Stimulated activated CD4-positive, alpha-beta T cell treated with anti-CD3 and anti-CD28 coated beads, Interleukin-12 subunit alpha, Interleukin-12 subunit beta, amount 100 ng/mL, for 4 hours (primary cell): ENCODE results near the gene CNTNAP5.

ENCODE experiments used
- DNase-seq: peaks from one replicate; pipeline ENCODE4 v3.0.0-alpha.2; 2020

CNTNAP5 gene

DNA sequence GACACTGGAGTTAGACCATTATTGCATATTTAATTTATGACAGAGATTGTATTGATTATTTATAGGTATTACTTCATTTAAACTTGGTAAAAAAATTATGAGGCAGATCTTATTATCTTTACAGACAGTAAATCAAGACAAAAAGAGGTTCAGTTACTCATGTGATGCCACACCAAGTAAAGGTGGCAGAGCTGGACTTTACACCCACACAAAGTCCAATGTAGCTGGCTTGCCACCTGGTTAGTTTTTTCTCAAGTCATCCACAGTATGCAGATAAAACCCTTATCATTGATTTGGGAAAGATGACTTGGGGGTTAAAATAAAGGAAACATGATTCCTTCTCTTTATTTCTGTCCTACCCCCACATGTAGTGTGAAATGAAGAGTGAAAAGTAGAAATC, 137.2 kb downstream of the CNTNAP5 start:
- no peak for DNase-seq

DNA sequence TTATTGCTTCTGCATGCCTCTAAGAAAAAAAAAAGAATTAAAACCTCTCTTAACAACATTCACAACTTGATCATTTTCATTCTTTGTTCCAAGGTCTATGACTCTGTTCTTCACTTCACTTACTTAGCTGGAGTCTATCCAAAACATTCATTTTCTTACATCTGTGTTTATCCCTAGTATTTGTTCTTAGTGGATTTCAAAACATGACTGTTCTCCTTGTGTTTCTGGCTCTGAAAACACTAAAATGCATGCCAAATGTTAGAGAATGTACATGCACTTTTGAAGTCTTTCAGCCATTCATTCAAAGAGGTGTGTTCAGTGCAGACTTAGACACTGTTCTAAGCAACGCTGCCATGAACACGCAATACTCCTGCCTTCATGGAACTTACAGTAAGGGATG, 138.8 kb downstream of the CNTNAP5 start:
- DNase-seq: no peak

DNA sequence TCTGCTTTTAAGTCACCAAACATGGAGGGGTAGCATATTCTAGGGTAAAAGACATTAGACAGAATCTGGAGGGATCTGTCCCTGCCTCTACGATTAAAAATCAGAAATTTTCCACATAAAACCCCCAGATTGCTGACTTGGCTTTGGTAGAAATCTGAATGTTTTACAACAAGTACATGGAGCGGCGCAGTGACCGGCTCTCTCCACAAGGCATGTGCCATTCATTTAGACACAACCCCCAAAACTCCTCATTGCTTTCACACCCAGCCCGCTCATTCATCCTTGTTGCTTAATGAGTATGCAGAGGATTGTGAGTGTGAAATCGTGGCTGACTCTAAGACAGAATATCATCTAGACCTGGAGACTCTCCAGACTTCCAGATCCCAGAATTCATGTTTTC, 140.6 kb downstream of the CNTNAP5 start:
- no peak for DNase-seq

DNA sequence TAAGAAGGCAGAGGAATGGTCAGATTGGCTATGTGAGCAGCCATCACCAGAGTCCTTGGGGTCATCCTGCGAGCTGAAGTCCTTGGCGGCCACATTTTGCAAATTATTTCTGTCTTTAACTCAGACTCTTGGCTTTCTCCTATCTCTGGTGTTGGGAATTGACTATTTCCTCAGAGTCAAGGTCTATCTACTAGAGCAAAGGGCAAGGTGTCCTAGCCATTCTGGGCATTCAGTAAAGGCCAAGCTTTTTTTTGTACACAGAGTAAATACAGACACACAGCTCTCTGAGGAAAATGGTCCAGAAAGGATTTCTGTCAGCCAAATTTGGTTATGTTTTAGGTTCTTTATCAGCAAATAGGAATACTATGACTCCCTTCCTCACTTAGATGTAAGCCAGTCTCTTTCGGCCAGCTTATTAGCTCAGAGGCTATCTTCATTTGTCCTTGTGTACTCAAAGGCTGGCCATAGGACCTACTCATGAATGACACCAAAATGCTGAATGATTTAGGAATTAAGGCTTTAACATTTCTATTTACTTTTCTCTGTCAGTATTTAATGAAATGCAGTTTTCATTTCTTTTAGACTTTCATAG, 146.5 kb downstream of the CNTNAP5 start:
- no peak for DNase-seq

DNA sequence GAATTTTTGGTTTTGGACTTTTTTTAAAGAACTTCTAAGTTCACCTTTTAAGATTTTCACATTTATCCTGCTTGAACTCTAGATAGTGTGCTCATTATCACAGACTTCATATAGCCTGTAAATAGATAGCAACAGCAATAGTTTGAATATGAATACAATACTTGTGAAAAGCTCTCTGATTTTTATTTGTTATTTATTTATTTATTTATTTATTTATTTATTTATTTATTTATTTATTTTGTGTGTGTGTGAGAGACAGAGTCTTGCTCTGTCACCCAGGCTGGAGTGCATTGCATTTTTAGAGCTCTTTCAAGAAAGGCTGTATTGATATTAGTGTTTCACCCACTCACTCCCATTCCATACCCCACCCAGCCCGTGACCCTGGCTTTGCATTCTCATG, 153.6 kb downstream of the CNTNAP5 start:
- DNase-seq: no peak

DNA sequence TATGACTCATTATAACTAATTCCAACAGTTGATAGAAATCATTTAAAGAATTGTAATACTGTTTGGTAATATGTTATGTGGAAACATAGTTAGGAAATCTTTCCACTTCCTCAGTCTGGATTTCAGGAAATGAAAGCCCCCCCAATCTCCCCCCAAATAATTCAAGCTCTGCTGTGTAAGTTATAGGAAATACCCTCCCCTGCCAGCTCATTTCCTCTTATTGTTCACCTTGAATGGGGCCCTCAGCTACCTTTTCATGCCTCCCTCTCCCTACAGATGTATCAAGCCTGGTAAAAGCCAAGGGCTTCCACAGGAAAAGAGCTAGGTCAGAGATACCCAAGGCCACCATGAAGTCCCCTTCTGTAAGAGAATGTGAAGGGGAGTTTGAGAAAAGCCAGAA, 155.5 kb downstream of the CNTNAP5 start:
- DNase-seq: no peak

DNA sequence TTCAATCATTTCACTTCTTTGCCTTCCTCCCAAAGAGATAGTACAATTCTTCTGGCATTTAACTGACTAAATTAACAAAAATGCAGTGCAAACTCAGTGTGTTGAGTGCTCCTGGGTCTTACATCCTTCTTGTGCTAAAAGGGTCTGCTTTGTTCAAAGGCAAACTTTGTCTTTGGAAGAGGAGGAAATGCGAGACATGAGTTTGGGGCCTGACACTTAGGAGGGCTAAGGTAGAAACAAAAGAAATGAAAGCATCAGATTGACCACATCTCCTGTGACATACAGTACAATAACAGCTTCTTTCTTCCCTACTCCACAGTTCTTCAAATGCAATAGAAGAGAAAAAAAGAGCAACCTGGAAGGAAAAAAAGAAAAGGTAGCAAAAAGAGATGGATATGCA, 161.7 kb downstream of the CNTNAP5 start:
- no peak for DNase-seq

DNA sequence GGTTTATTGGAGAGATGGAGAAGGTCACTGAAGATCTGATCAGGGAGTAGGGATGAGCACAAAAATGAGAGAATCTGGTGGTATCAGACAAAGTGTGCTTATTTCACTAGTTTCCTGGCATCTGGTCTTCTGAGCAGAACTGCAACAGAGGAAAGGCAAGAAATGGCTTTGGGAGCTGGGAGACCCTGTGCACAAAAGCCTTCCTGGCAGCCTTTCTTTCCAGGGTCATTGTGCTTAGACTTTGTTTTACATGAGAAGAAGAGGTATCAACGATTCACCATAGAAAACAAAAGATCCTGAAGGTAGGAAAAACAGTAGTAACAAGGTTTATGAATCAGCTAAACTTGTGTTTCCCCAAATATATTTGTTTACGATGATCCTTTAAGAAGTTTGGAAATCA, 162.9 kb downstream of the CNTNAP5 start:
- no peak for DNase-seq

DNA sequence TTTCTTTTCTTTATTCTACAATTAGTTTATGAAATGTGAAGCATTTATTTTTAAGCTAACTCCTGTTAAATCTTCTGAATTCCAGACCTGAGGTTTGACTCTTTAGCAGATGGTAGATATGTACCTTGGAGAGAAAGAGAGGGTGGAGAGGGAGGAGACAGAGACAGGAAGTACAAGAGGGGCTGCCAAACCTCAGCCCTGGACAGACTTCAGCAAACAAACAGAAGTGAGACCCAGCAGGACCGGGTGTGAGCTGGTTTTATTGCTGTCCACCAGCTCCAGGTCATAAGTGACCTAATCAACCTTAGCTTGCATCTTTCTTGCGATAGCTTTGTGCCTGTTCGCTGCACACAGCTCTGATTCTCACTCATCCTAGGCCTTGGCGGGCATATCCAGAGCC, 168.6 kb downstream of the CNTNAP5 start:
- no peak for DNase-seq

DNA sequence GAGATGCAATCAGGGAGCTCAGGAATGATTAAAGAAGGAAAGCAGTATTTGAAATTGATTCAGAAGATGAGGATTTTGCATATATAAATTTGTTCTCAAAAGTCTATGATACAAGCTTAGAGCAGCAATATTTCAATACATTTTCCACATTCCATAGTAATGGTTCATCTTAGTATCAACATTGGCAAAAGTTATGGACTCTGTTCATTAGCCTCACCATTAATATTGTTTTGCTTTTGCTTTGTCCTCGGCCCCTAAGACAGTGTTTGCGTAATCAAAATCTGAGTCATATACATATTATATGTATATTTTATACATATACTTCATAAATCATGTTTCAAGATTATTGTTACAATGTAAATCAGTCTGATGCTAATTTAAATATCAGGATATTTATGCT, 176.6 kb downstream of the CNTNAP5 start:
- no peak for DNase-seq

DNA sequence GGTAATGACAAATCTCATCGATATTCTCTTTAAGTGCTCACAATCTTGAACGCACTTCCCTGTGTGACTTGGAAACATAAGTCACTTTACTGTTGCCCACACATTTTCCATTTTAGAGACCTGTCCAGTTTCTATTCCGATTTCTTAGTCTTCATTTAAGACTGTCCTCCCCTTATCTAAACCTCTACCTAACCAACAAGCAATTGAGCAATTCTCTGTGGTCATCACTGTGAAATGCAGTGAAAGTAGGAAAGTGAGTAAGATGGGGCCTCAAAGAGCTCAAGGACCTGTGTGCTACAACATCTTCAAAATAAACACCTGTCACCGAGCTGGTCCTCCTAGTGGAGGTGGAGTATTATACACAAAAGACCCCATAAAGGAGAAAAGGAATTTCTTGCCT, 184.4 kb downstream of the CNTNAP5 start:
- DNase-seq: no peak

DNA sequence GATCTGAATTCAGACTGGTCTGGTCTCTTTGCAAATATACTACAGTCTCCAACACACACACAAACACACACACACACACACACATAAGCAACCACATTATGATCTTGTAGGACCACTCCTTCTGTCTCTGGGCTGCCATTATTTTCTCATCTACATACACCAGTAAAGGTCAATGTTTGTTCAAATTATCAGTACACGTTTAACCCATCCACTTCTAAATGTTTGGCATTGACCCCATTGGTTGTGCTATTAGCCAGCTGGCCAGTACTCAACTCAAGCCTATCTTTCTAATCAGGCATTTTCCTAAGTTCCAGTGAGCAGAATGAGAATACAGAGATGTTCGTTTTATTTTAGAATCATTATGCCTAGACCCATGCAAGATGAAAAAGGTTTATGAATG, 186.4 kb downstream of the CNTNAP5 start:
- no peak for DNase-seq

DNA sequence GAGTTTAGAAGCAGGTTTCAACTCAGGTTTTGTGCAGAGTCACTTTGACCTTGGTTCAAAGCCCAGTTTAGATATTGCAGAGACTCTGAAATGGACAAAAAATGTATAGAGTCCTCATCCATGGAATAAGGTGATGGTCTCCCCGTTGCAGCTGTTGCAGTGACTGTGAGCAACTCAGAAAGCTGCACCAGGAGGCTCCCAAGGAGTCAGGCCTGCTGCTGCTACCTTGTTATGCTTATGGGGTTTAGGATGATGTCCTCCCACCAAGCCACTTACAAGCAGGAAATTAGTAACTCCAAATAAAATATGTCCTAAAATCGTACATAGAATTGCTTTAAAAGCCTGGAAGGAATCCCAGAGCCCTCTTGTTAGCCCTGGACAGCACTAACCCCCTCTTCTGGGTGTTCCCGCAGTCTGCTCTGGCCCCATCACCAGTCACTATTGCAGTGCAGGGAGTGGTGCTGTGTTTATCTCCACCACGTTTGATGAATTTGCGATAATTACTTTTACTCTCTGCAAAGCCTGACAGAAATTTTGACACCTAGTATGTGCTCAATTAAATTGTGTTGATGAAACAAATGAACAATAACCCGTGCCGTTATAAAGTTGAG, 189.0 kb downstream of the CNTNAP5 start:
- DNase-seq: no peak

DNA sequence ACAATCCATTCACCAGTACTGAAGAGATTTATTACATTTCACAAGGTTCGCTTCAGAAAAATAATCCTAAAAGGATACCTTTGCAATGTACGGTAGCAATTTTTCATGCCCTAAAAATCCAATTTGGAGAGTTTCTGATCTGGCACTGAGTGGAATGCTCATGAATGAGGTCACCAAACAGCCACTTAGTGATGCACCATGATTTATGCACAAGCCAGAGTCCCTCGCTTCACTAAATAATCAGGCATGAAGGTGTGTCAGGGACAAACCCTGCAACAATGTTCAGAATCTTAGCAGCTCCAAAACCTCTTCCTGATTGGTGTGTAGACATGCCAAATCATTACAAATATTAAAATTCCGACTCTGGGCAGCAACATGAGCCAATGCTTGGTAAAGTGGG, 221.1 kb downstream of the CNTNAP5 start:
- no peak for DNase-seq

DNA sequence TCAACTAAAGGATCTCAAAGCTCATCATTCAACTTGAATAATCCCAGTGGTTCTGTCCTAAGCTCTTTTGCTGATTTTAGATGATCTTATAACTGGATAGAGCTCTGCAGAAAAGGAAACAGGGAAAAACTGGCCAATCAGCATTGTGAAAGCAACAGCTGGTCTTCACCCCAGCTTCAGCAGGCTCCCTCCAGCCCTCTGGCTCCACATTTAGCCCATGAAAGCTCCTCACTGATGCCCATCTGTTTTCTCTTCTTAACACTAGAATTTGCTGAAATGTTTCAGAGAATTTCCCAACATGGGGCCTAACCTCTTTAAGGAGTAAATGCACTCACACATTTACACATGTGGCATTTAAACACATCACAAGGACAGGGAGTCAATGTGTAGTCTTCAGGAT, 223.3 kb downstream of the CNTNAP5 start:
- no peak for DNase-seq

DNA sequence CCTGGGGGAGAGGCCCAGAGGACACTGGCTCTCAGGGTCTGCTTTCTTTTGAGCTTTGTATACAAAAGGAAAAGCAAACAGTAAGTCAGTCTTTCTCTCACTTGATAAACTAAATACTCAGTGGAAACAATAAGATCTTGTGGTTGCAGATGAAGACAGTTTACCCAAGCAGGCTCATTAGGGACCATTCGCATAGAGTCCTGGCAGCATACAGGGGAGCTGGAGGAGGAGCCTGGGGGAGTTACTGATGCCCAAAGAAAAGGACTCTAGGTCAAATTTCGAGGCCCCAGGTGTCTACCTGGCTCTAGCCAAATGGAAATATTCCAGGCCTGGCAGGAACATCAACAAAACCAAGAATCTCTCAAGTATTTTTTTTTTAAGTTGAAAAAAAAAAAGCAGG, 225.3 kb downstream of the CNTNAP5 start:
- DNase-seq: no peak

DNA sequence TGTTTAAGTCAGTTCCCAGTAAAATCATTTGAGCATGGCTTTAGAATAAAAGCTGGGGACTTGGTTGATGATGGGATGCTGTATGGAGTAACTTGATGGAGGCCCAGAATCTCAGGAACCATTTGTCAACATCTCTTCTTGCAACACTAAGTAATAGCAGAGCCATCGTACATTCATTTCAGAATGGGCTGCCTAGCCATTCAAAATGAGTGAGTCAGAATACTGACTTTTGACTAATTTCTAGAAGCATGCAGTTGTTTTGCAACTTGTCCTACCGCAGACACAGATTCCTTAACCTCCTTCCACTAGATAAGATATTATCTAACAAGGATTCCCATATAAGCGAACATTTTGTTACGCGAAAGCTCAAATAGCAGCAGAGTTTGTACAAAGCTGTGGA, 229.5 kb downstream of the CNTNAP5 start:
- no peak for DNase-seq

DNA sequence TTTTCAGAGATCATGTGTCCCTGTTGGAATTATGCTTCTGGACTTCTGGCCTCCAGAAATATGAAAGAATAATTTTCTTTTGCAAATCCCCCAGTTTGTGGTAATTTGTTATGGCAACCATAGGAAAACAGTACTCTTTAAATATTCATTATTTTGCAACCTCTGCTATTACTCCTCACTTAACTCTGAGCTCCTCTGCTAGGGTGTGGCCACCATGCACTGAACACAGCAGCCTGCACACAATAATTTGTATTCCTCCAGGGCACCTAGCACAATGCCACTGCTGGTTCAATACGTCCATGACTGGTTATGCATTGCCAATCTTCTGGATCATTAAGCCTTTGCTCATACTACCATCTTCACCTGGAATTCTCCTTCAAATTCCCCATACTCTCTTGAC, 232.0 kb downstream of the CNTNAP5 start:
- DNase-seq: no peak

DNA sequence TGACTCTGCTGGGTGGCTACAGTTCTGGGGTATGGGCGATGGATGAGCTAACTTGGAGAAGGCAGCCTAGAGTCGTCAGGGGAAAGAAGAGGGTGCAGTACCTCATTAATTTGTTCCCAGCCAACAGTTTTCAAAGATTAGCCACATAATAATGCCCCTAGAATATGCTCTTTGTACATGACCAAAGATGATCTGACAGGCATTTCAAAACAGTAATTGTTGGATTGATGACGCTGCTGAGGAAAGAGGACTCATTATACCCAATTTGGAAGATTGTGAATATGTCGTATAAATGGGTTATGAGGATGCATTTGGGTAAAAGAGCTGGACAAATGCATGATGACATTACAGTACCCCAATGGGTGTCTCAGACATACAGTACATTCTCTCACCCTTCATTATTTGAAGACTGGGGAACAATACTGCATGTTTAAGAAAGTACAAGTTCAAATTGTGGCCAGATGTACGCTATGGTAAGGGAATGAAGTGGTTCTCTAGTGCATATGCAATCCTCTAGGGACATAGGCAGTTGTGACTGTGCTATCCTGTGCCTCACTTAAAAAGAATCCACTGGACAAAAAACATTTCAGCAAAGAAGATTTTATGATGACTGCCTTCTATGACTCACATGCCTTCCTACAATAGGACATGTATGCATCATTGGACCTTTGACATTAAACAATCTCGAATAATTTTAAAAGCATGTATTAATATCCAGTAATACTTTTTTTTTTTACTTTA, 233.2 kb downstream of the CNTNAP5 start:
- DNase-seq: no peak

DNA sequence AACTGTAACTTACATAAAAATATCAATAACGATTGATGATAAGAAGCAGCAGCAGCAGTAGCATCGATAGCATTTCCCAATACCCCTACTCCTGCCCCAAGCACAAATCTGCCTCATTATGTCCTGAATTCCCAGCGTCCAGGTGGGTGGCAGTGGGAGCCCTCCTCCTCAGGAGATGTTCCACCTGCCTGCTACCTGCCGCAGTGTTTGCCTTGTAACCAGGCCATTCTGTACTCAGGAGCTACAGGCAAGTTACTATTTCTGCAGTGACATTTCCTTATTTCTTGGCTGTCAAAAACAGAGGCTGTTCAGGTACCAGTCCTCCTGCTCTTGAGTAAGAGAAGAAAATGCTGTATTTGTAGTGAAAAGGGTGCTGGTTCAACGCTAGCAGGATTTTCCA, 236.4 kb downstream of the CNTNAP5 start:
- DNase-seq: no peak

DNA sequence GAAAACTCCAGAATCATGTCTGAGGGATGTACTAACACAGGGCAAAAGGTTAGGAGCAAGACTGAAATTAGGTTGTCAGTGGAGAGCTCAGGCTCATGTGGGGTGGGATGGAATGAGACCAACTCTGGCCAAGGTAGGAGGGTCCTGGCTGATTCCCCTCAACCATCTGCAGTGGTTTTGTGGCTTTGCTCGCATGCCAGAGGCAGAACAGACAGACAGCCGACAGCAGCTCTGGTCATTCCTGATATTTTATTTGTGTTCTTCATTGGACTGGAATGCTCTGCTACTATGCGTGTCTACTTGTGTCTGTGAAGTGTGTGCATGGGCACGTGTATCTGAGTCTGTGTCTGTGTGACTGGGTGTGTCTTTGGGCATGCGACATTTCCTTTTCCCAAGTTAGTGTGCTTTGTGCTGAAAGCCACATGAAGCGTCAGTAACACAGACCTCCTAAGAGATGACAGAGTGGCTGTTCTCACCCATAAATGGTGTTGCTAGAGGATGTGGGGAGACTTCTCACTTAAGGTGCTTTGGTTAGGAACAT, 239.5 kb downstream of the CNTNAP5 start:
- DNase-seq: no peak

DNA sequence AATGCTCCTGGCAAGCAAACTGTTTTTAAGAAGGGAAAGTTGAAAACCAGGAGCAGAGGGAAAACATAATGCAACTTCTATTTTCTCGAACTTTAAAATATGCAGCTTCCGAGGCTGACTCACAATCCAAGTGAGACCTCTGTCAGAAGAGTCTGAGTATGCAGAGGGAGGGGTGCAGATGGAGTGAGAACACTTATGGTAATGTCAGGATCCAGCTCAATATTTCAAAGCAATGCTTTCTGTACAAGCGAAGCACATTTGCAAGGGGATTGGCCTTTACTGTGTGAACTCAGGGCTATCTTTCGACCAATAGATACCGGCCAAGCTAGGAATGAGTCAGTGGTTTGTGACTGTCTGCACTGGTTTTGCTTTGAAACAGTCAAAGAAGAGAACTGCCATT, 242.7 kb downstream of the CNTNAP5 start:
- no peak for DNase-seq

DNA sequence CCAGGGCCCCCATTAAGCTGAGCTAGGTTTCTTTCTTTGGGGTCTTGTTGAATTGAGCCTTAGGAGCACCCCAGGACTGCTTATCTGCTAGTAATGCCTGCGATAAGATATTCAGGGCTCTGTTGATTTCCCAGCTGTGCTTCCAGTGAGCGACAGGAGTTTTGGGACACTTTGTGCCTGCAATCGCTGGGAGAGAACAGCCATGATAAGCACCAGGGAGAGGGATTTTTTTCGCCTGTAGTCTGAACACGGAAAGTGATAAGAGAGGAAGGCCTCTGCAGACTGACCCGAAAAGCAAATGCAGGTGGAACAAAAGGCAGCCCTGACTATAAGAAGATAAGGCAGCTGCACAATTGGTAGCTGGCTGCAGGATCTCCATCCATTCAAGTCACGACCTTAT, 244.3 kb downstream of the CNTNAP5 start:
- no peak for DNase-seq

DNA sequence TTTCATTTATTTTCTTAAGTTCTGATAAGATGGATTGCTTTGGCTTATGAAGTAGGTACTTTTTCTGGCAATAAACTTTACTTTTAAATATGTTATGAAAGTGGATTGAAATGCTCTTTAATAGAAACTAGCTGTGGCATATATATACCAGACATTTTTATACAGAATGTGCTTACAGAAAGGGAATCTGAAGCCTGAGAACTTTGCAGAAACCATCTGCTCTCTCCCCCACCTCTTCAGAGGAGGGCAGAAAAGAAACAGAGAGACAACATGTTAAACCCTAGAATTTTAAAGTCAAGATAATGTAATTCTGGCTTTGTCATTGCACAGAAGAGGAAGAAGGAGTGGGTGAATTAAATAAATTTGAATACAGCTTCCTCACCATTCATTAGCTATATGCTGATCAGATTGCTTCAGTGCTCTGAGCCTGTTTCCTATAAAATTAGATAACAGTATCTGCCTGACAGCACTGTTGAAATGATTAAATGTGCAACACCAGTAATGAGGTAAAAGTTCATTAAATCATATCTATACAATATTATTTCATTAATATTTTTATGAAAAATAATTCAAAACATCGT, 247.3 kb downstream of the CNTNAP5 start:
- DNase-seq: no peak
